GM19240 (cell line): Measurements from ENCODE around the gene GRIK4.

ENCODE experiments used
- DNase-seq: peaks from one replicate; pipeline ENCODE4 v3.0.0; 2011; ENCODE audit warnings: low spot score; ENCODE audit not compliant: insufficient read length

GRIK4 gene

GRCh38 chr11:120666121-120666639 lies 154.6 kb downstream of the GRIK4 start:
- DNase-seq = no peak

DNA sequence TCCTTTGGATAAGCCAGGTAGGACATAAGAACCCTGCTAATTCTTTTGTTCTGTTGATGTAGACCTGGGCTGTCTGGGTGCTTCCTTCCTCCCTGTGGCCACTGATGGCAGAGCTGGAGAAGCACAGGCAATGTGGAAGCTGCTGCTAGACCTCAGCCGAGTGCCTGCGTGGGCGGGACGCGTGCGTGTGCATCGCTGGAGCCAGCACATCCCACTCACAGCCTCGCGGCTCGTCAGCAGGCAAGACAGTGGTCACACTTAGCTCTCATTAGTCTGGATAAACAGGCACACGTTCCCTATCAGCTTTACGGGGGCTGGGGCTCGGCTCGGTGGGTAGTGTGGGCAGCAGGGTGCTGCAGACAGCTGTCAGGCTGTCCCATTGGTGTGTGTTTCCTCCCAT lies 155.7 kb downstream of the GRIK4 start:
- DNase-seq = no peak

DNA sequence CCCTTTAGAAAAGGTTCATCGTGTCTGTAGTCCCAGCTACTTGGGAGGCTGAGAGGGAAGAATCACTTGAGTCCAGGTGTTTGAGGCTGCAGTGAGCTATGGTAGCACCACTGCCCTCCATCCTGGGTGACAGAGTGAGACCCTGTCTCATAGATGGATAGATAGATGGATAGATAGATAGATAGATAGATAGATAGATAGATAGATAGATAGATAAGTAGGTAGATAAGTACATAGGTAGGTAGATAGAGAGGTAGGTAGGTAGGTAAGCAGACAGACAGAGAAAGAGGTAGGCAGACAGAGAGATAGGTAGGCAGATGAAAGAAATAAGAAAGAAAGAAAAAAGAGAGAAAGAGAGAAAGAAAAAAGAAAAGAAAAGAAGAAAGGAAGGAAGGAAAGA lies 156.4 kb downstream of the GRIK4 start:
- DNase-seq = no peak

GRCh38 chr11:120668537-120668936 lies 157.0 kb downstream of the GRIK4 start:
- no peak for DNase-seq

DNA sequence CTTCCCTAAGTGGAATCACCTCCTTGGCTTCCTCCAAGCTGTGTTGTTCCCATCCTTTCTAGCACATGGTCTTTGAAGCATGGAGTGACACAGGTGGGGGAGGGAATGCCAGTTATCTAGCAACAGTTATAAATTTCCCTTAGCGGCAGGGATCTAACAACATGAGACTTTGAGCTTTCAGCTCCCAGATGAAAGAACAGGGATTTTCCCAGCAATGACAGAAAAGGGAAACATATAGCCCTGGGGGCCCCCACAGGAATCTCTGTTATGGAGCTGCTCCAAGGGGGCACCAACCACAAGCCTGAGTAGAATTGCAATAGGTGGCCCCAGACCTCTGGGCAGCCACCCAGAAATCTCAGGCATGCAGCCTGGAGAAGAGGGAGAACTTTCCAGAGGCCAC lies 163.0 kb downstream of the GRIK4 start:
- DNase-seq = no peak

DNA sequence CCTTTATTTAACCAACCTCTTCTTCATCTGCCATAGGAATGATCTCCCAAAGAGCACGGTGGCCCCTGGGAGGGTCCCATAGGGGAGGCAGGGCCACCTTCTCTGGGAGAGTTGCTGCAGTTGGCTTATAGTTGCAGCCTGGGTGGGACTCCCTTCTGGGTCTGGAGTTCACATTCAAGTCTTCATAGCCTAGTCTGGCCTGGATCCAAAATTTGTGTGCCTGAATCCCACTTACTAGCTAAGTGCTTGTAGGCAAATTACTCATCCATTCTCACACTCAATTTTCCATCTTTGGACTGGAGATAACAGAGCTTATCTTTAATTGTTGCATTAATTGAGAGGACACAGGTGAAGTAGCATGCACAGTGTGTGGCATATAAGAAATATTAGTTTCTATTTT lies 163.6 kb downstream of the GRIK4 start:
- no peak for DNase-seq

GRCh38 chr11:120676991-120677390 lies 165.4 kb downstream of the GRIK4 start:
- DNase-seq = no peak

- no peak for DNase-seq
Observed at GRCh38 chr11:120680322-120680721, 168.8 kb downstream of the GRIK4 start.

- DNase-seq = no peak
Observed at GRCh38 chr11:120681434-120682331, 170.1 kb downstream of the GRIK4 start.

DNA sequence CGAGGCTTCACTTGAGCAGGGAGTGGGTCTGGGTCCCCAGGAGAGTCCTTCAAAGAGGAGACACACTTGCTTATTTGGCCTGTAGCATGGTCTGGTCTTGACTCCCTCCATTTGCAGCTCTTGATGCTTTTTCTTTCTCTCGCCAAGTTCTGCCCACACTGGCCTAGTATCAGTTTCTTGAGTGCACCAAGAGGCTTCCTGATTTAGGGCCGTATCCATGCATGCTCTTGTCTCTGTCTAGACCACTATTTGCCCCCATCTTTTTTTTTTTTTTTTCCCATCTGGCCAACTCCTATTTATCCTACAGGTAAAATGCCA lies 170.7 kb downstream of the GRIK4 start:
- DNase-seq = no peak

DNA sequence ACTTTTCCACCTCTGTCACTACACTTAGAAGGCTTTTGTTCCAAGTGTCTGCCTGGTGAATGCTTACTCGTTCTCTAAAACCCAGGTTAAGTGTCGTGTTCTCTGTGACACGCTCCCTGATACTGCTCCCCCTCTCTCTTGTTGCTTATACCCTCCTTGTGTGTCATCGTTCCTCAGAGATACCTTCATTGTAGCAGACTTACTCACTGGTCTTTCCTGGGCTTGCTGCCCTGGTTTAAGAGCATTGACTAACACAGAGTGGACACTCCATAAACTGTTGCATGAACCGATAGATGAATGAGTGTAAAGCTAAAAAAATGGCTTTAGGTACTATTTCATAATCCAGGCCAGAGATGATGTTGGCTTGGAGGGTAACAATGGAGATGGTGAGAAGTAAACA lies 171.3 kb downstream of the GRIK4 start:
- DNase-seq = no peak

DNA sequence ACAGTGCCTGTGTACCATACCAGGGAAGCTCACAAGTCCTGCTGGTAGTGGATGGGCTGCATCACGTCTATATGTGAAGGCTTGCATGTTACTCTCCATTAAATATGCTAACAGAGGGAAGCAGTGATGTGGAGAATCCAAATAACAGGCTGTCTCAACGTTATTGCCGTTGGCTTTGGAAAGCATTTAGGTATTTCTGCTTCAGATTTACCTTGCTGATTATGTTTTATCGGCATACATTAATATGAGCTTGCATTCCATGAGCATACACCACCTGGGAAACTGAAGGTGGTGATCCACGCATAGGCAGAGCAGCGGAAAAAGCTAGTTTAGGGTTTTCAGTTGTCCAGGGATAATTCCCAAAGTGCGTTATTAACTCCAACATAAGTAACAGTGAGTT lies 175.0 kb downstream of the GRIK4 start:
- no peak for DNase-seq

- DNase-seq = no peak
Observed at GRCh38 chr11:120688163-120688562, 176.6 kb downstream of the GRIK4 start.

DNA sequence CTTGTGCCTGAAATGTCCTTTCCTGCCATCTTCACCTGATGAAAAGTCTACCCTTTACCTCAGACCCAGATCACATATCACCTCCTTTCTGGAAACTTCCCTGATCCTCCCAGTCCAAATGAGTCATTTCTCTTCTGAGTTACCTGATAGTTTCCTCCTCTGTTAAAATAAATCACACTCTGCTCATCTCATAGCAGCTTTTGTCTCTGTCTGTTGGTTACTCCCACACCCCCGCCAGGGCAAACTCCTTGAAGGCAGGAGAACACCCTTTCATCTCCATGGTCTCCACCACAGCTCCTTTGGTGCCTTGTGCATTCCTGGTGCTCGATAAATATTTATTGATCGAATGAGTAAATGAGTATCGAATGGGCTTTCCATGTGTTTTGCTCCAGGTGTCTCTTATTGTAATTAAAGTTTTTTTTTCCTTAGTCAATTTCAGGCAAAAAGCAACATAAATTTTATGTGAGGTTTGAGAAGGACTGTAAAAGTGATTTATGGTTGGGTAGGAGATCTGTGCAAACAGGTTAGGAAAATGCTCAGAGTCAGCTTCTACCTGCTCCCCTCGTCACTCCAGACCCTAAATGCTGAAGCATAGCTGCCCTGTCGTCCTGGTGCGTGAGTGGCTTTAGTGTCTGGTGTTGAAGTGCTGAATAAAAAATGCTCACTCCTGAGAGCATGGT lies 178.2 kb downstream of the GRIK4 start:
- no peak for DNase-seq

- DNase-seq = no peak
Observed at GRCh38 chr11:120690406-120690805, 178.9 kb downstream of the GRIK4 start.

- no peak for DNase-seq
Observed at GRCh38 chr11:120694726-120695125, 183.2 kb downstream of the GRIK4 start.

- no peak for DNase-seq
Observed at GRCh38 chr11:120695426-120695825, 183.9 kb downstream of the GRIK4 start.

GRCh38 chr11:120695939-120696338 lies 184.4 kb downstream of the GRIK4 start:
- no peak for DNase-seq

GRCh38 chr11:120696597-120697218 lies 185.2 kb downstream of the GRIK4 start:
- no peak for DNase-seq

- DNase-seq = no peak
Observed at GRCh38 chr11:120698918-120699317, 187.4 kb downstream of the GRIK4 start.

GRCh38 chr11:120702656-120703055 lies 191.1 kb downstream of the GRIK4 start:
- DNase-seq = peak; percentile 22
